Immature natural killer cell (primary cell): ENCODE results near the gene GMCL1. TPM values are rescaled to one million over a fixed set of nuclear protein-coding genes. Genes with fewer than 3 reads are reported as not detected.
"Not testable (repeated sequence)": the region's sequence is repeated elsewhere in the genome, so short reads cannot be mapped to it uniquely, and the experiment has no call there.

ENCODE experiments used
- DNase-seq, 3 donors: peaks; one replicate each; pipeline ENCODE4 v3.0.0; 2022; ENCODE audit warnings: mixed read lengths in 1 of 3
- H3K27ac Mint-ChIP-seq, 6 donors: one replicate each; pipeline ENCODE4 v1.8.0; 2020; ENCODE audit warnings: mixed read lengths in 6 of 6, mild to moderate bottlenecking in 5 of 6, inconsistent platforms in 4 of 6, moderate library complexity in 3 of 6
- H3K27me3 Mint-ChIP-seq, 3 donors: one replicate each; pipeline ENCODE4 v1.8.0; 2020 to 2021; ENCODE audit warnings: low read depth in 3 of 3, mild to moderate bottlenecking in 3 of 3, mixed read lengths in 3 of 3, moderate library complexity in 3 of 3, inconsistent platforms in 1 of 3
- H3K36me3 Mint-ChIP-seq, 3 donors: one replicate each; pipeline ENCODE4 v1.8.0; 2020; ENCODE audit warnings: mixed read lengths in 3 of 3, inconsistent platforms in 2 of 3, mild to moderate bottlenecking in 2 of 3
- H3K4me1 Mint-ChIP-seq, 2 donors: one replicate each; pipeline ENCODE4 v1.8.0; 2020; ENCODE audit warnings: inconsistent platforms in 2 of 2, mild to moderate bottlenecking in 2 of 2, mixed read lengths in 2 of 2, moderate library complexity in 1 of 2
- H3K4me3 Mint-ChIP-seq, 5 donors: one replicate each; pipeline ENCODE4 v1.8.0; 2020; ENCODE audit warnings: mild to moderate bottlenecking in 5 of 5, mixed read lengths in 5 of 5, inconsistent platforms in 3 of 5, moderate library complexity in 3 of 5
- H3K9me3 Mint-ChIP-seq, 6 donors: one replicate each; pipeline ENCODE4 v1.8.0; 2020; ENCODE audit warnings: mild to moderate bottlenecking in 6 of 6, mixed read lengths in 6 of 6, inconsistent platforms in 4 of 6, moderate library complexity in 3 of 6
- polyA plus RNA-seq, 3 donors: library from polyadenylated mRNA; unstranded; fragments of 300-500 nt; fragmentation: Illumina TruSeq; gene quantifications; one replicate each; pipeline ENCODE4 v1.2.3, GENCODE V29; 2021

Gene GMCL1
- polyA plus RNA-seq, 3 donors from 2014 or later = 38.4 to 52.9 (median 38.9) TPM

GRCh38 chr2:69817729-69818501 lies 11.5 kb upstream of the GMCL1 start:
- H3K27ac Mint-ChIP-seq = peak overlapping the region in 1 of 6 donors; percentile 15
- no peak for DNase-seq
- no peaks in the 10 kb centered on the region for H3K9me3 Mint-ChIP-seq
- peaks cover 4 to 11% of the 10 kb centered on the region in 2 donors for H3K4me1 Mint-ChIP-seq
- no peaks in the 10 kb centered on the region for H3K27me3 Mint-ChIP-seq
- no peak overlapping the region for H3K4me3 Mint-ChIP-seq
- peaks cover 17 to 37% (median 20%) of the 10 kb centered on the region in 3 donors for H3K36me3 Mint-ChIP-seq

- Mint-ChIP-seq H3K27me3 (peaks cover 8 to 16% (median 8%) of the 10 kb centered on the region in 3 donors), H3K9me3 (no peaks in the 10 kb centered on the region), H3K4me1 (peaks cover 36 to 39% of the 10 kb centered on the region in 2 donors), H3K4me3 (peak overlapping the region; percentile 89 to 95 (median 93)), H3K36me3 (peaks cover 0 to 3% (median 0%) of the 10 kb centered on the region in 3 donors), H3K27ac (peak overlapping the region; percentile 82 to 97 (median 94))
- no peak for DNase-seq
Measured at GRCh38 chr2:69827796-69828540, 1.5 kb upstream of the GMCL1 start.

GRCh38 chr2:69828938-69829255 lies 563 bp upstream of the GMCL1 start:
- Mint-ChIP-seq H3K4me1 (peaks cover 41 to 48% of the 10 kb centered on the region in 2 donors), H3K36me3 (no peaks in the 10 kb centered on the region), H3K9me3 (no peaks in the 10 kb centered on the region), H3K4me3 (peak overlapping the region; percentile 89 to 95 (median 93)), H3K27ac (peak overlapping the region; percentile 82 to 97 (median 94)), H3K27me3 (peaks cover 8 to 16% (median 8%) of the 10 kb centered on the region in 3 donors)
- DNase-seq = no peak

GRCh38 chr2:69830045-69830905 lies 815 bp downstream of the GMCL1 start:
- H3K36me3 Mint-ChIP-seq = no peaks in the 10 kb centered on the region

GRCh38 chr2:69830906-69831241 lies 1.4 kb downstream of the GMCL1 start:
- H3K36me3 Mint-ChIP-seq, DNase-seq, H3K9me3 Mint-ChIP-seq: not testable (repeated sequence)
- Mint-ChIP-seq H3K27me3 (peaks cover 8 to 16% (median 8%) of the 10 kb centered on the region in 3 donors), H3K4me1 (peaks cover 58 to 68% of the 10 kb centered on the region in 2 donors), H3K27ac (peak overlapping the region; percentile 82 to 96 (median 90)), H3K4me3 (peak overlapping the region; percentile 83 to 95 (median 89))

More at GRCh38 chr2:69830045-69830905, 815 bp downstream of the GMCL1 start:
- Mint-ChIP-seq H3K4me1 (peaks cover 52 to 62% of the 10 kb centered on the region in 2 donors), H3K9me3 (no peaks in the 10 kb centered on the region), H3K27ac (peak overlapping the region; percentile 82 to 97 (median 96)), H3K27me3 (peaks cover 8 to 16% (median 8%) of the 10 kb centered on the region in 3 donors), H3K4me3 (peak overlapping the region; percentile 89 to 95 (median 93))
- peak; percentile 62 to 67 (median 66) for DNase-seq

- no peaks in the 10 kb centered on the region for H3K9me3 Mint-ChIP-seq
- DNase-seq = no peak
- H3K27ac Mint-ChIP-seq = peak overlapping the region; percentile 48 to 78 (median 69)
- no peaks in the 10 kb centered on the region for H3K36me3 Mint-ChIP-seq
- H3K4me1 Mint-ChIP-seq = peaks cover 64 to 73% of the 10 kb centered on the region in 2 donors
- H3K4me3 Mint-ChIP-seq = peak overlapping the region; percentile 53 to 95 (median 57)
- H3K27me3 Mint-ChIP-seq = peaks cover 8 to 16% (median 8%) of the 10 kb centered on the region in 3 donors
Measured at GRCh38 chr2:69831354-69831905, 2.0 kb downstream of the GMCL1 start.

GRCh38 chr2:69833752-69834151 lies 4.3 kb downstream of the GMCL1 start:
- no peak for DNase-seq
- Mint-ChIP-seq H3K4me1 (peaks cover 55 to 75% of the 10 kb centered on the region in 2 donors), H3K27me3 (peaks cover 8 to 16% (median 8%) of the 10 kb centered on the region in 3 donors), H3K27ac (peak overlapping the region in 3 of 6 donors; percentile 17 to 63 (median 52)), H3K36me3 (peaks cover 0 to 4% (median 0%) of the 10 kb centered on the region in 3 donors), H3K4me3 (peak overlapping the region in 1 of 5 donors; percentile 3), H3K9me3 (no peaks in the 10 kb centered on the region)

GRCh38 chr2:69835666-69836065 lies 6.2 kb downstream of the GMCL1 start:
- Mint-ChIP-seq H3K4me1 (peaks cover 45 to 68% of the 10 kb centered on the region in 2 donors), H3K4me3 (peak overlapping the region in 1 of 5 donors; percentile 0), H3K9me3 (no peaks in the 10 kb centered on the region), H3K27me3 (peaks cover 0 to 2% (median 0%) of the 10 kb centered on the region in 3 donors), H3K27ac (peak overlapping the region in 5 of 6 donors; percentile 20 to 73 (median 36)), H3K36me3 (peaks cover 6 to 10% (median 9%) of the 10 kb centered on the region in 3 donors)
- no peak for DNase-seq

GRCh38 chr2:69836316-69836715 lies 6.9 kb downstream of the GMCL1 start:
- Mint-ChIP-seq H3K27ac (peak overlapping the region; percentile 20 to 73 (median 38)), H3K27me3 (peaks cover 0 to under 1% (median 0%) of the 10 kb centered on the region in 3 donors), H3K36me3 (peaks cover 6 to 12% (median 11%) of the 10 kb centered on the region in 3 donors), H3K4me1 (peaks cover 40 to 62% of the 10 kb centered on the region in 2 donors), H3K4me3 (peak overlapping the region in 1 of 5 donors; percentile 0), H3K9me3 (no peaks in the 10 kb centered on the region)
- no peak for DNase-seq

GRCh38 chr2:69837533-69837932 lies 8.1 kb downstream of the GMCL1 start:
- Mint-ChIP-seq H3K36me3 (peaks cover 6 to 19% (median 18%) of the 10 kb centered on the region in 3 donors), H3K9me3 (no peaks in the 10 kb centered on the region), H3K4me3 (no peak overlapping the region), H3K27me3 (peaks cover 0 to 3% (median 0%) of the 10 kb centered on the region in 3 donors), H3K27ac (no peak overlapping the region), H3K4me1 (peaks cover 29 to 49% of the 10 kb centered on the region in 2 donors)
- DNase-seq = no peak

GRCh38 chr2:69843993-69844392 lies 14.5 kb downstream of the GMCL1 start:
- H3K9me3 Mint-ChIP-seq = no peaks in the 10 kb centered on the region
- H3K27ac Mint-ChIP-seq = no peak overlapping the region
- H3K4me3 Mint-ChIP-seq = no peak overlapping the region
- no peak for DNase-seq
- H3K27me3 Mint-ChIP-seq = peaks cover 0 to 3% (median 0%) of the 10 kb centered on the region in 3 donors
- H3K4me1 Mint-ChIP-seq = no peaks in the 10 kb centered on the region
- peaks cover 10 to 36% (median 28%) of the 10 kb centered on the region in 3 donors for H3K36me3 Mint-ChIP-seq

GRCh38 chr2:69844560-69844959 lies 15.1 kb downstream of the GMCL1 start:
- Mint-ChIP-seq H3K9me3 (no peaks in the 10 kb centered on the region), H3K4me1 (no peaks in the 10 kb centered on the region), H3K27ac (no peak overlapping the region), H3K4me3 (no peak overlapping the region), H3K36me3 (peaks cover 5 to 30% (median 22%) of the 10 kb centered on the region in 3 donors), H3K27me3 (peaks cover 0 to 3% (median 0%) of the 10 kb centered on the region in 3 donors)
- DNase-seq = no peak
